HG03354 (cell line): Measurements from ENCODE around the gene TOMM22.

Source experiments
- ATAC-seq: cut with Tn5 transposase; IDR thresholded peaks from one replicate; pipeline ENCODE4 v1.9.1; 2021; ENCODE audit warnings: mild to moderate bottlenecking; ENCODE audit not compliant: unreplicated experiment, poor library complexity, severe bottlenecking

Gene TOMM22

GRCh38 chr22:38712486-38713207 is 30.9 kb downstream of the TOMM22 start:
- no peak for ATAC-seq

GRCh38 chr22:38713921-38714320 is 32.2 kb downstream of the TOMM22 start:
- ATAC-seq, result no peak

- ATAC-seq, result no peak
Measured at GRCh38 chr22:38715176-38715764, 33.5 kb downstream of the TOMM22 start.

- no peak for ATAC-seq
Measured at GRCh38 chr22:38715852-38716251, 34.1 kb downstream of the TOMM22 start.

- no peak for ATAC-seq
Measured at GRCh38 chr22:38716271-38716670, 34.5 kb downstream of the TOMM22 start.

- ATAC-seq, result no peak
Measured at GRCh38 chr22:38716826-38717225, 35.1 kb downstream of the TOMM22 start.

- ATAC-seq, result no peak
Measured at GRCh38 chr22:38717244-38717643, 35.5 kb downstream of the TOMM22 start.

GRCh38 chr22:38718414-38718813 is 36.7 kb downstream of the TOMM22 start:
- ATAC-seq, result no peak

- no peak for ATAC-seq
Measured at GRCh38 chr22:38719196-38719595, 37.4 kb downstream of the TOMM22 start.

- no peak for ATAC-seq
Measured at GRCh38 chr22:38720350-38720749, 38.6 kb downstream of the TOMM22 start.

- ATAC-seq, result no peak
Measured at GRCh38 chr22:38721551-38721950, 39.8 kb downstream of the TOMM22 start.

- no peak for ATAC-seq
Measured at GRCh38 chr22:38724176-38724575, 42.4 kb downstream of the TOMM22 start.

- no peak for ATAC-seq
Measured at GRCh38 chr22:38724926-38725571, 43.3 kb downstream of the TOMM22 start.

GRCh38 chr22:38725900-38726655 is 44.3 kb downstream of the TOMM22 start:
- no peak for ATAC-seq

- no peak for ATAC-seq
Measured at GRCh38 chr22:38727123-38727522, 45.4 kb downstream of the TOMM22 start.

GRCh38 chr22:38727530-38728451 is 46.0 kb downstream of the TOMM22 start:
- no peak for ATAC-seq

- no peak for ATAC-seq
Measured at GRCh38 chr22:38728871-38729796, 47.4 kb downstream of the TOMM22 start.

GRCh38 chr22:38729946-38730345 is 48.2 kb downstream of the TOMM22 start:
- no peak for ATAC-seq
